Activated effector memory CD4-positive, alpha-beta T cell treated with anti-CD3 and anti-CD28 coated beads, Interleukin-2, amount 50 U/mL, for 16 hours (primary cell): ENCODE data around the gene DIO1.

Experiments used
- DNase-seq: peaks from one replicate; pipeline ENCODE4 v3.0.0-alpha.2; 2020

The DIO1 gene

GRCh38 chr1:53943490-53944043 lies 49.6 kb downstream of the DIO1 start:
- no peak for DNase-seq

GRCh38 chr1:53944469-53945182 lies 50.6 kb downstream of the DIO1 start:
- DNase-seq, result no peak

GRCh38 chr1:53945183-53945432 lies 51.1 kb downstream of the DIO1 start:
- no peak for DNase-seq

- peak; percentile 100 for DNase-seq
Measured at GRCh38 chr1:53945433-53946251, 51.7 kb downstream of the DIO1 start, which contains the start of gene IFT25. TSS of gene IFT25 (minus strand) at chr1:53945699. CDS start at chr1:53940082, 5,617 bp downstream.

- DNase-seq, result no peak
Measured at GRCh38 chr1:53946252-53947171, 52.5 kb downstream of the DIO1 start, which contains the start of gene LRRC42. TSS of gene LRRC42 (plus strand) at chr1:53946350. CDS start at chr1:53952000, 5,650 bp downstream.

GRCh38 chr1:53947172-53947907 lies 53.4 kb downstream of the DIO1 start:
- DNase-seq, result no peak

DNA sequence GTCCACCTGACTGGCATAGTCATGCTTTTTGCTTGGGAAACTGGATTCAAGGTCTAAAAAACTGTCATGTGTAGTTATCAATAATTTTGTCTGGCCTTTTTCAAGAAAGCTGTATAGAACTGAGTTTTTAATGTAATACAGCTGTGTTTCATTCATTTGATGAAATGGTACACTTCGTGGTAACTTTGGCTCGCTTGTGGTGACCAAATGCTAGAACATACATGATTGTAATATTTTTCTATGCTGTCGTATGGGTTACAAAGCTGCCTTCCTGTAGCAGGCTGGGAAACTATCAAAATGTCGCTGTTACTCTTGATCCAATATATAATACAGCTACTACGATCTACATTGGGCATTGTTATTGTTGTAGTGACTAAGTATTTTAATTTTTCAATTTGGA lies 54.3 kb downstream of the DIO1 start:
- DNase-seq, result no peak

DNA sequence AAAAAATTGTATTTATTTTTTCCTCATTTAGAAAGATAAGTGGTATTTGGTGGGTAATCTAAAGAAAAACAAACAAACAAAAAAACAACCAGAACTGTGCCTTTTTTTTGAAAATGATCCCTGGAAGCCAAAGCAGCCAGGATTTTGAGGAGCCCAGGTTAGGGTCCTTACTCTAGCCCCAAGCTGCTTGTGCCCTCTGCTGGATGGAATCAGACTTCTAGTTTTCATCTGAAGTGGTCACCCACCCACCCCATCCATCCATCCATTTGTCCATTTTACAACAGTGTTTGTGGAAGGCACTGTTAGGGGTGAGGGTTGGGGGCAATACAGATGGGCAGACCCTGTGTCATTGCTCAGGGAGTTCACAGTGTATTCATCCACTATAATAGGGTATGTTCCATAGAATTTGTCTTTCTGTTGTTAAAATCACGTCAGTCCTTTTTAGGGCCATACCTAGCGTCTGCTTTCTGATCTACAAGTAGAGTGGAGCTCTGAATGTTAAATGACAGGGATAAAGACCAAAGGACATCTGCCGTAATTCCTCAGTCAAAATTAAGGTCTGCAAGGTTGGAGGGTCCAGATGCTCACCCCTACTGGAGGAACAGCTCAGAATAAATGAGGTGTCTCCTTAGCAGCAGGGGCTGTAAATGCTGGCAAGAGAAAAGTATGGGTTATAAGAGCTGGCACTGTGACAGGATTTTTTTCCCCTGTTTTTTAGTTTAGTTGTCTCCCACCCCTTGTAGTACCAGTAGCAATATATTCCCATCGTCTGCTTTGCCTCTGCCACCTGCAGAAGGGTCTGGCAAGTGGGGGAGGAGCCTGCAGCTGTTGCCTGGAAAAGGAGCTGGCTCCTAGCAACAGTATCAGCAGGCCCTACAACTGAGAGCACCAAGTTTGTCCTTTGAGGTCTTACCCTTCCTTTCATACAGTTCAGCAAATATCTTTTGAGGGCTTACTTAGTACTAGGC lies 55.3 kb downstream of the DIO1 start:
- DNase-seq, result no peak

DNA sequence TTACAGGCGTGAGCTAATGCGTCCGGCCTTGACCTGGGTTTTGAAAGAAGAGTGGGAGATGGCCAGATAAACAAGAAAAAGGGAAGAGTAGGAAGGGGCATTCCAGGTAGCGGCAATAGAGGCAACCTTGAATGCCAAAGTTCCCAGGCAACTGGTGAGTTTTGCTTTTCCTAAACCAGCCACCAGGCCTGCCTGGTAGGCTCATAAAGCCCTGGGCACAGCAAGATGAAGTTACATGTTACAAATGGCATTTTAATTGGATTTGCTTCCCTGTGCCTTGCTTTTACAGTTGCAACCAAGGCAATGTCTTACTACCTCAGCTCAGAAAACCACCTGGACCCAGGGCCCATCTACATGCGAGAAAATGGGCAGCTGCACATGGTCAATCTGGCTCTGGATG lies 57.7 kb downstream of the DIO1 start:
- no peak for DNase-seq

- no peak for DNase-seq
Measured at GRCh38 chr1:53954128-53954527, 60.1 kb downstream of the DIO1 start.

DNA sequence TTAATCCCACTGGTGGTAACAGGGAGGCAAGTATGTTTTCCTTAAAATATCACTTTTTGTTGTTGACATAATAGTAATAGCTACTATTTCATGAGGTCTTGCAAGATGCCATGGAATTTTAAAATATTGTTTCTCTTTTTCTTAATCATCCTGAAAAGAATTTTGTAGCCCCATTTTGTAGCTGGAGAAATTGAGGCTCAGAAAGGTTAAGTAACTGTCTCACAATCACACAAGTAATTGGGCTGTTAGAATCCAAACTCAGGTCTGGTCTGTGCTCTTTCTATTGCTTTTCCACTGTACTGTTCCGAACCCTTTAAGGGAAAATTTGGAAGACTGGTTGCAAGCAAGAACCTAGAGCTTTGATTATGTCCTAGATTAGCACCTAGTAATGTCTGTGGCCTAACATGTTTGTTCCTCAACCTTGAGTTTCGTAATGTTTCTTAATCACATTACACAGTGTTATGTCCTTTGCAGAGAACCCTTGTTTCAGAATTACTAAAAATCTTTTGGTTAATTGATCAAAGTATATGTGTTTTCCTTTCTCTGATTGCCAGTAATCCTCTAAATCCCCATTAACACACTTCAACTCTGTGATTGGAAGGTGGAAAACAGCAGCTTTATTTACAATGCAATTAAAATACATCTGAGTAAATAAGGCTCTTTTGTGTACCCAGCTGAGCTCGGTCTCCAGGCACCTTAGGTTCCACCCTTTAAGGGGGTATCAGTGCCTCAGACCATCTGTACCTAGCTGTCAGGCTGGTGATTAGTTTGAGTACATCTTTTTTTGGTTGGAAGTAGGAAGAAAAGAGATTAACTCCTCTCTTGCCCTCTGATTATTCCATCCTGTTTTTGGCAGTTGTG lies 62.6 kb downstream of the DIO1 start:
- DNase-seq, result no peak

DNA sequence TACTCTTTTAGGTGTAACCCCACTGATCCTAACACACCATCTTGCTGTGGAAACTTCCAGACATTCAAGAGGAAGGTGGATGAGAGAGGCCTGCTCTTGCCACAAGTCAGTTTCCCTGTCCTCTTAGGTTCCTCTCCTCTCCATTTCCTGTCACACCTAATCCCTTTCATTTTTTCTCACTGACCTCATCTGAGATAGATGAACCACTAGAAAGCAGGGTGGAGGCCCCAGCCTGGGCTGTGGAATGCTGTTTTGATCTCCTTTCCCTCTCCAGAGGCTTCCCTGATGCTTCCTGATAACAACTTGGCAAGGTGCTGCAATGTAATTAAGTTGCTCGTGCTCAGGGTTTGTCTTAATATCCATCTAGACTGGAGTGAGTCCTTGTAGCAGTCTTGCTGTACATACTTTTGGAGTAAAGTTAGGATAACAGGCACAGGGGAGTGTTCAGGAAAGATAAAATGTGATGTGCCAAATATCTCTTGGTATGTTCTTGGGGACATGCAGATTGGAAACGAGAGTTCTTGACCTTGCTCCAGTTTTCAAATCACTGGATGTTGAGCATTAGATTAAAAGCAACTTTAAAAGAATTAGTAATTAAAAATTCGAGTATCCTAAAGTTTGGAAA lies 63.3 kb downstream of the DIO1 start:
- DNase-seq, result no peak

DNA sequence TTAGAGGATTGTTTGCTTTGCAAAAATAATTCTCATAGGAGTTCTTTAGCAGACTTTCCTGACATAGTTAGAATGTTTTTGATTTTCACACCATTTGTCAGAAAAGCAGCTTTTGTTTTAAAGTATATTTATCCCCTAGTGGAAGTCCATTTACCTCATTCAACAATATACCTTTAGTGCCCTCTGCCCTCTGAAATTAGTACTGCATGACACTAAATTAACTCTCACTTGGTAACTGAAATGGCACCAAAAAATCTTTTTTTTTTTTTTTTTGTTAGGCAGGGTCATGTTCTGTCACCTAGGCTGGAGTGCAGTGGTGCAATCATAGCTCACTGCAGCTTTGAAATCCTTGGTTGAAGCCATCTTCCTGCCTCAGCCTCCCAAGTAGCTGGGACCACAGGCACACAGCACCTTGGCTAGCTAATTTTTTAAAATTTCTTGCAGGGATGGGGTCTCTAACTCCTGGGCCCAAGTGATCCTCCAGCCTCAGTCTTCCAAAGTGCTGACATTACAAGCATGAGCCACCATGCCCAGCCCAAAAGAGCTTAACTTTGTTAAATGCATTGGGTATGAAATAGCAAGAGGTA lies 65.8 kb downstream of the DIO1 start:
- DNase-seq, result no peak
